OCI-LY1 (cell line): ENCODE data around the gene TBX15.

ENCODE experiments used
- CTCF ChIP-seq: fragments of 200-600 bp; sonication (generic), shearing (Covaris generic); IDR thresholded peaks from 2 replicates; pipeline ENCODE4 v1.5.1; 2017; ENCODE audit warnings: mild to moderate bottlenecking, antibody characterized with exemption, low read length, moderate library complexity, mixed read lengths
- EZH2 ChIP-seq: fragments of 200-600 bp; sonication (generic), shearing (Covaris generic); IDR thresholded peaks from 2 replicates; pipeline ENCODE4 v1.8.0; 2017; ENCODE audit warnings: borderline replicate concordance, mixed run types, mild to moderate bottlenecking, antibody characterized with exemption, low read length, moderate library complexity, mixed read lengths

- TF ChIP-seq CTCF (no peak), EZH2 (no peak)
Observed at GRCh38 chr1:118992237-118992825, 4.2 kb upstream of the TBX15 start.
